Calu3 (cell line): ENCODE data around the gene ZNF189. TPM values are rescaled to one million over a fixed set of nuclear protein-coding genes. Genes with fewer than 3 reads are reported as not detected.
A peak's percentile ranks its signal among the peaks of the same experiment; 100 is the strongest.
"Not testable (repeated sequence)": the region's sequence is repeated elsewhere in the genome, so short reads cannot be mapped to it uniquely, and the experiment has no call there.

Experiments used
- BruUV-seq: library from RNA; stranded (reverse); fragments of 400-500 nt; replicated peaks from 2 replicates; lab custom pipeline; 2021; lab: Mats Ljungman, UMichigan
- CTCF ChIA-PET: fragments of 300-600 bp; sonication (Branson Sonifier 250); formaldehyde crosslinking; loops from one replicate; lab custom pipeline; 2022; ENCODE audit warnings: antibody characterized with exemption; lab: Charles Lee
- DNase-seq: peaks from one replicate; pipeline ENCODE4 v3.0.0; 2022
- H3K27ac Mint-ChIP-seq: one replicate; pipeline ENCODE4 v1.8.0; 2022; ENCODE audit warnings: mixed read lengths; ENCODE audit not compliant: unreplicated experiment
- H3K27me3 Mint-ChIP-seq: one replicate; pipeline ENCODE4 v1.8.0; 2022; ENCODE audit warnings: mixed read lengths; ENCODE audit not compliant: unreplicated experiment
- H3K36me3 Mint-ChIP-seq: one replicate; pipeline ENCODE4 v1.8.0; 2022; ENCODE audit warnings: mild to moderate bottlenecking, moderate library complexity, mixed read lengths; ENCODE audit not compliant: insufficient read depth, unreplicated experiment
- H3K4me1 Mint-ChIP-seq: one replicate; pipeline ENCODE4 v1.8.0; 2022; ENCODE audit warnings: mild to moderate bottlenecking, low read depth, mixed read lengths; ENCODE audit not compliant: unreplicated experiment
- H3K4me3 Mint-ChIP-seq: one replicate; pipeline ENCODE4 v1.8.0; 2022; ENCODE audit warnings: mild to moderate bottlenecking, low read depth, moderate library complexity, mixed read lengths; ENCODE audit not compliant: unreplicated experiment
- H3K9me3 Mint-ChIP-seq: one replicate; pipeline ENCODE4 v1.8.0; 2022; ENCODE audit warnings: low read depth, mixed read lengths; ENCODE audit not compliant: unreplicated experiment
- intact Hi-C: fragments of 100-400 bp; cut with micrococcal nuclease; formaldehyde crosslinking; loops from one replicate; pipeline ENCODE4 v1.10.0; 2022; ENCODE audit not compliant: unreplicated experiment
- total RNA-seq: library from RNA; stranded (reverse); gene quantifications from 2 replicates; pipeline ENCODE4 v1.2.3, GENCODE V29; 2022
- TF ChIP-seq, protein P1 (sequence below): fragments of 200-600 bp; IDR thresholded peaks from one replicate; pipeline ENCODE4 v1.8.0; 2022; ENCODE audit warnings: antibody characterized with exemption; ENCODE audit not compliant: unreplicated experiment

The ZNF189 gene
- total RNA-seq, 1 experiment from 2014 or later: 20.1 TPM

- Mint-ChIP-seq H3K4me1 (peaks cover 16% of the 10 kb centered on the region), H3K27ac (no peak overlapping the region), H3K9me3 (peaks cover 4% of the 10 kb centered on the region), H3K4me3 (peak overlapping the region; percentile 66), H3K27me3 (no peaks in the 10 kb centered on the region), H3K36me3 (peaks cover 12% of the 10 kb centered on the region)
- intact Hi-C loops: loop anchor here (5.0 kb wide), 1 partner anchor 779 kb away; no protein-coding TSS in a partner anchor
- no TSS peak for BruUV-seq
- no peak for DNase-seq
- TF ChIP-seq, protein P1, sequence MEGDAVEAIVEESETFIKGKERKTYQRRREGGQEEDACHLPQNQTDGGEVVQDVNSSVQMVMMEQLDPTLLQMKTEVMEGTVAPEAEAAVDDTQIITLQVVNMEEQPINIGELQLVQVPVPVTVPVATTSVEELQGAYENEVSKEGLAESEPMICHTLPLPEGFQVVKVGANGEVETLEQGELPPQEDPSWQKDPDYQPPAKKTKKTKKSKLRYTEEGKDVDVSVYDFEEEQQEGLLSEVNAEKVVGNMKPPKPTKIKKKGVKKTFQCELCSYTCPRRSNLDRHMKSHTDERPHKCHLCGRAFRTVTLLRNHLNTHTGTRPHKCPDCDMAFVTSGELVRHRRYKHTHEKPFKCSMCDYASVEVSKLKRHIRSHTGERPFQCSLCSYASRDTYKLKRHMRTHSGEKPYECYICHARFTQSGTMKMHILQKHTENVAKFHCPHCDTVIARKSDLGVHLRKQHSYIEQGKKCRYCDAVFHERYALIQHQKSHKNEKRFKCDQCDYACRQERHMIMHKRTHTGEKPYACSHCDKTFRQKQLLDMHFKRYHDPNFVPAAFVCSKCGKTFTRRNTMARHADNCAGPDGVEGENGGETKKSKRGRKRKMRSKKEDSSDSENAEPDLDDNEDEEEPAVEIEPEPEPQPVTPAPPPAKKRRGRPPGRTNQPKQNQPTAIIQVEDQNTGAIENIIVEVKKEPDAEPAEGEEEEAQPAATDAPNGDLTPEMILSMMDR: no peak
- CTCF ChIA-PET: no interaction called here
Measured at GRCh38 chr9:101381118-101381517, 17.5 kb upstream of the ZNF189 start.

DNA sequence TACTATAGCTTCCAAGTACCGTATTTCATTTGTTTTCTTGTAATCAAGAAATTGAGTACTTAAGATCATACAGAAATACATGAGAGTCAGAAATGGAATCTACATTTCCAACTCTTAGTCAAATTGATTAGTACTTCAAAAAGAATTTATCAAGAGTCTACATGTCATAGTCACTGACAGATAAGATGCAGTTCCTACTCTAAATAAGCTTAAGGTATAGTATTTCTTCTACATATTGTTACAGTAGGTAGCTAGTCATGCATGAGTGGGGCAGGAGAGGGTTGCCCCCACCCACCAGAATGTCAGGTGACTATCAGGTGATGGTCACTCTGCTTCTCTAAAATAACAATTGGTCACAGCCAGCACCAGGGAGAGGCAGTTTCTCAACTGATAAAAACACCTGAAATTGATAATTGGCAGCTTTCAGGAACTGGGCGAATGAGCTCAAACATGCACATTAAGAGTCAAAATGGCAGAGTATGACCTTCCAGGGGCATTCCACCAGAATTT is 16.8 kb upstream of the ZNF189 start:
- Mint-ChIP-seq H3K27ac (no peak overlapping the region), H3K4me1 (peaks cover 9% of the 10 kb centered on the region), H3K27me3 (no peaks in the 10 kb centered on the region), H3K9me3 (peaks cover 4% of the 10 kb centered on the region), H3K36me3 (peaks cover 12% of the 10 kb centered on the region), H3K4me3 (peak overlapping the region; percentile 66)
- TF ChIP-seq, protein P1: no peak
- DNase-seq: no peak
- intact Hi-C loops: loop anchor here (5.0 kb wide), 1 partner anchor 780 kb away; no protein-coding TSS in a partner anchor
- CTCF ChIA-PET: interaction anchor here (0.8 kb wide), 1 partner anchor 17 kb away, joined by 3 read pairs; no protein-coding TSS in a partner anchor
- BruUV-seq: no TSS peak

DNA sequence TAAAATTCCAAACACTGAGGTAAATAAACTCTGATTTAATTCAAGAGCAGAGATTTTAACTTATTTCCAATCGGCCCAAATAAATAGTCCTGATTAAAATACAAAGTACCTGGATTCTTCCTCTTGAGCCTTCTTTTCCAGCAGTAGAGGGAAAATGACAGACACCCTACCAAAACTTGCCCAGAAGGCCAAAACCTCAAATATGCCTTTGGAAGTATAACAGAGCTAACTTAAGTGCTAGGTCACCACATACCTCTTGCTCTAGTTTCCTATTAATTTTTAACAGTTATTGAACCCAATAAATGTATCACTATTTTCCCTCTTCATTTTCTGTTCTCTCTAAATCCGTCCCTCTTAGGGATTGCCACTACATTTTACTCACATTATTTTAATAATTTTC is 15.3 kb upstream of the ZNF189 start:
- Mint-ChIP-seq H3K9me3 (peaks cover 4% of the 10 kb centered on the region), H3K4me1 (peaks cover 15% of the 10 kb centered on the region), H3K27me3 (no peaks in the 10 kb centered on the region), H3K36me3 (peaks cover 12% of the 10 kb centered on the region), H3K27ac (peak overlapping the region; percentile 65), H3K4me3 (peak overlapping the region; percentile 66)
- intact Hi-C loops: loop anchor here (5.0 kb wide), 1 partner anchor 781 kb away; no protein-coding TSS in a partner anchor
- no peak for DNase-seq
- TF ChIP-seq, protein P1: no peak
- CTCF ChIA-PET: interaction anchor here (0.8 to 0.9 kb wide), 3 partner anchors 65 to 76 kb away, joined by 3 read pairs; no protein-coding TSS in a partner anchor
- BruUV-seq: no TSS peak

DNA sequence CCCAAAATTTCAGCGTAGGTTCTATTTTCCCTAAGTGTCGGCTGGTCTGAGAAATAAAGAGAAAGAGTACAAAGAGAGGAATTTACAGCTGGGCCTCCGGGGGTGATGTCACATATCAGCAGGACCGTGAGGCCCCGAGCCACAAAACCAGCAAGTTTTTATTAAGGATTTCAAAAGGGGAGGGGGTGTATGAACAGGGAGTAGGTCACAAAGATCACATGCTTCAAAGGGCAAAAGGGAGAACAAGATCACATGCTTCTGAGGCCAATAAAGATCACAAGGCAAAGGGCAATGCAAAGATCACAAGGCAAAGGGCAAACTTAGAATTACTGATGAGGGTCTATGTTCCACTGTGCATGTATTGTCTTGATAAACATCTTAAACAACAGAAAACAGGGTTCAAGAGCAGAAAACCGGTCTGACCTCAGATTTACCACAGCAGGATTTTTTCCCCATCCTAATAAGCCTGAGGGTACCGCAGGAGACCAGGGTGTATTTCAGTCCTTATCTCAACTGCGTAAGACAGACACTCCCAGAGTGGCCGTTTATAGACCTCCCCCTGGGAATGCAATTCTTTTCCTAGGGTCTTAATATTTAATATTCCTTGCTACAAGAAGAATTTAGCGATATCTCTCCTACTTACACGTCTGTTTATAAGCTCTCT is 13.6 kb upstream of the ZNF189 start, which contains the start of gene BAAT:
Gene BAAT, minus strand, starts transcription at position 134 of the 664 bp plus-strand sequence. CDS start 13,602 bp downstream, outside the sequence.
- intact Hi-C loops: loop anchor here (5.0 kb wide), 5 partner anchors 33 to 783 kb away; partner anchors contain the start of gene RNF20
- H3K4me1 Mint-ChIP-seq: peaks cover 18% of the 10 kb centered on the region
- H3K9me3 Mint-ChIP-seq, DNase-seq, CTCF ChIA-PET, H3K27me3 Mint-ChIP-seq, BruUV-seq: not testable (repeated sequence)
- H3K36me3 Mint-ChIP-seq: peaks cover 12% of the 10 kb centered on the region
- peak within 1 kb of the TSS; percentile 65 for H3K27ac Mint-ChIP-seq
- peak within 1 kb of the TSS; percentile 66 for H3K4me3 Mint-ChIP-seq
